GM19395 (cell line): ENCODE measurements around the gene TPCN1.
A peak's percentile ranks its signal among the peaks of the same experiment; 100 is the strongest.

Experiments used
- ATAC-seq: cut with Tn5 transposase; IDR thresholded peaks from one replicate; pipeline ENCODE4 v1.9.1; 2021; ENCODE audit warnings: mild to moderate bottlenecking, moderate library complexity; ENCODE audit not compliant: unreplicated experiment

TPCN1 gene

GRCh38 chr12:113222730-113223531, 1.7 kb downstream of the TPCN1 start:
- ATAC-seq: no peak

- no peak for ATAC-seq
Measured at GRCh38 chr12:113224955-113225354, 3.7 kb downstream of the TPCN1 start.

- ATAC-seq: no peak
Measured at GRCh38 chr12:113226696-113227568, 5.7 kb downstream of the TPCN1 start.

DNA sequence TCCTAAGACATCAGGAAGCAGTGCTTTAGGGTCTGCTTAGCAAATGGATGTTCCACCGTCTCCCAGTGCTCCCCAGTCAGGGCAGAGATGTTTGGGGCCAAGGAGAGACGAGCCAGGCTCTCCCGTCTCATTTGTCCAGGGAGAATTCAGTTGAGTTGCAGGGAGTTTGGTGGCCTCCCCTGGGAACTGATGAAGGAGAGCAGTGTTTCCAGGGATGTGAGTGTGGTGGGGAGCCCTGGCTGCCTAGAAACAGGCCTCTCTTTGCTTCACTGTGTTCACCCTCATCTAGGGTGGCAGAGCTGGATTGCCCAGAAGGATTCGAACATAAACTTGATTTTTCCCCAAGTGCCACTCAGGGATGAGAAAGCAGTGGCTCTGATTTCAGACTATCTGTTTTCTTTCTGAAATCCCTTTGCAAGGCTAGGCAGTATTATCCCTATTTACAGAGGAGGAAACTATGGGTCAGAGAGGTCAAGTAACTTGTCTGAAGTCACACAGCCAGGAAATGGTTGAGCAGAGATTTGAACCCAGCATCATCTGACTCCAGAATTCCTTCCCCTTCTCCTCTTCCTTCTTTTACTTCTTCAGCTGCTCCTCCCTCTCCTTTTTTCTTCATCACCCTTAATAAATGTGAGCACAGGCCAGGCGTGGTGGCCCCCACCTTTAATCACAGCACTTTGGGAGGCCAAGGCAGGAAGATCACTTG, 6.6 kb downstream of the TPCN1 start:
- no peak for ATAC-seq

DNA sequence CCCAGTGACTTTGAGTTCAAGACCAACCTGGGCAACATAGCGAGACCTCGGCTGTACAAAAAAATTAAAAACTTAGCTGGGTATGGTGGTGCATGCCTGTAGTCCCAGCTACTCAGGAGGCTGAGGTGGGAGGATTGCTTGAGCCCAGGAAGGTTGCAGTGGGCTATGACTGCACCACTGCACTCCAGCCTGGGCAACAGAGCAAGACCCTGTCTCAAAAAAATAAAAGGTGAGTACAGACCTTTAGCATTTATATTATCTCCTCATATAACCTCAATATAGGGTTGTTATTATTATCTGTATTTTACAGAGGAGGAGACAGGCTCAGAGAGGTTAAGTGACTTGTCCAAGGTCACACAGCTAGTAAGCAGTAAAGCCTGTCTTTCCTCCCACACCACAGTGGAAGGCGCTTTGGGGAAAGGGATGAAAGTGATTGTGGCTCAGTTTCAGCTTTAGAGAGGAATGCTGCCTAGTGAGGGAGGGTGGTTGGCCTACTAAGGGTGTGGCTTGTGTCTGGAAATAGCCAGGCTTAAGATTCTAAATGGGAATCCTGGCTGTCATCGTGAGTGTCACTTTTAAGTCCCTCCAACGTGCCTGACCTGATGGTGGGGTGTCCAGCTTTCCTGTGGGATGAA, 7.2 kb downstream of the TPCN1 start:
- no peak for ATAC-seq

DNA sequence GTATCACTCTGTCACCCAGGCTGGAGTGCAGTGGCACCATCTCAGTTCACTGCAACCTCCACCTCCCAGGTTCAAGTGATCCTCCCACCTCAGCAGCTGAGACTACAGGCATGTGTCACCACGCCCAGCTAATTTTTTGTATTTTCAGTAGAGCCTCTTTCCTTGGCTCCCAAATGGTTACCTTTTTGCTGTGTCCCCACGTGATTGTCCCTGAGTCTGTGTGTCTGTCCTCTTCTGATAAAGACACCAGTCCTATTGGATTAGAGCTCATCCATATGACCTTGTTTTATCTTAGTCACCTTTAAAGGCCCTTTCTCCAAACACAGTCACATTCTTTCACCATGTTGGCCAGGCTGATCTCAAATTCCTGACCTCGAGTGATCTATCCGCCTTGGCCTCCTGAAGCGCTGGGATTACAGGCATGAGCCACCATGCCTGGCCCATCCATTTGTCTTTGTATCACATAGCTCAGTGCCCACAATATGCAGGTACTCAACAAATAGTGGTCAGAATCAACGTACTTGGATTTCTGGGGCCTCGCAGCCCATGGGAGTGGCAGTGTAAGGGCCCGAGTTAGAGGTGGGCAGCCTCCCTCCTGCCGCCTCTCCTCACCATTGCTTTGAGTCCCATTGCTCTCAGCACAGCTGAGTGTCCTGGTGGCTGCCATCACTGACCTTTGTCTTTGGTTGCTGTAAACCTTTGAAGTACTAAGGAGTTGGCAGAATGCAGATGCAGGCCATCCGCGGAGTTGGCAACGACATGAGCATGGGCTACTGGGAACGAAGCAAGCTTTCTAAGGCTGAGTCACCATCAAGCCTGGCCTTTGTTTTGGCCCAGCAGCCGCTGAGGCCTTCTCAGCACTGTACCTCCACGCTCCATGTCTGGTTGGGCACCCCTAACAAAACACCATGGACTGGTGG, 9.3 kb downstream of the TPCN1 start:
- ATAC-seq: peak; percentile 13

DNA sequence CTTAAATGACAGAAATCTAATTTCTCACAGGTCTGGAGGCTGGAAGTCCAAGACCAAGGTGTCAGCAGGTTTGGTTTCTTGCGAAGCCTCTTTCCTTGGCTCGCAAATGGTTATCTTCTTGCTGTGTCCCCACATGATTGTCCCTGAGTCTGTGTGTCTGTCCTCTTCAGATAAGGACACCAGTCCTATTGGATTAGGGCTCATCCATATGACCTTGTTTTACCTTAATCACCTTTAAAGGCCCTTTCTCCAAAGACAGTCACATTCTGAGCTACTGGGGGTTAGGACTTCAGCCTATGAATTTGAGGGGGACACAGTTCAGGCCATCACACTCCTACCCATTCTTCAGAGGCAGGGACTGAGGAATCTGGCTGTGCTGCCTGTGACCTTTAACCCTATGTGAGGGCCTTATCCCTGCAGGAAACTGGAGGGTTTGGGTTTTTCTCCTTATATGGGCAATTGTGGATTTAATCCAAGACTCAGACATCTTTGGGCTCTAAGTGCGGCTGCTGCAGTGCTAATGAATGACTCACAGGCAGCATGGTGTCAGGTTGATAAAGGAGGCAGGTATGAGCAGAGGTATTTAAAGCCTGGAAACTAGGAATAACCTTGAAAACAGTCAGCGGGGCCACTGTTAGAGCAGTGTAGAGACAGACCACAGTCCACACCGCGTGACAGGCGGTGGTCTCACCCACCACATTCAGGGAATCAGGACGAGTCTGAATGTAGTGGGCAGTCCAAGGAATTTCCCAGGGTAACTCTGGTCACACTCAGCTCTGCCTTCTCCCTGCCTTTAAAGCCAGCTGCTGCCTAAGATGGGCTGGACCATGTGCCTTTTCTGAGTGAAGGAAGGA, 10.2 kb downstream of the TPCN1 start:
- ATAC-seq: no peak

DNA sequence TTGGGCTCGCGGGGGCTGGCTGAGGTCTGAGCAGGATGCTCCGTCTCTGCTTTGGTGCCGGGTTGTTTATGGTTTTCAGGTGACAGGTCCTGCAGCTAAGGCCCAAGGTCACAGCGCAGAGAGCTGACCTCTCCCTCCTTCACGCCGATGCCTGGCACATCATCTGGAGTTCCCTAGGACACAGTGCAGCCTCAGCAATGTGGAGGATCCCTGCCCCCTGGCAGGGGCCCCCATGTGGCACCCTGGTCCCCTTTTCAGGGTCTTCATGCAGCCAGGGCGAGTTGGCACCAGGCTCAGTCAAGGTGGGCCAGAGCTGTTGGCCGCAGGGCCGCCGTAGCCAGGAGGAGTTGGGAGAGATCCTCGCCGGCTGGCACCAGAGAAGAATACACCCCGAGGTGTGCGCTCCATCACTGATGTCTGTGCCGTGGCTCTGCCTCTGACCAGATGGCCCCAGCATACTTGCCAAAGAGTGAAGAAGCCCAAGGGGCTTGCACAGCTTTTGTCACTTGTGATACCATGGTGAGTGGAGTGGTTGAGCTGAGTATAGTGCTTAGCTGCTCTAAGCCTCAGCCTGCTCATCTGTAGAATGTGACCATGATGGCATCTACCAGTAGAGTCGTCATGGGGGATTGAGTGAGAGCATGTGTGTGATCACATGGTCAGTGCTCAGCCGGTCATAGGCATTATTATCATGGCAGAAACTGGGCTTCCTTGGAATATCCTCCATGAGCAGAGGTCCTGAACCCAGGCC, 11.0 kb downstream of the TPCN1 start:
- no peak for ATAC-seq

GRCh38 chr12:113232840-113233585, 11.7 kb downstream of the TPCN1 start:
- peak; percentile 65 for ATAC-seq

GRCh38 chr12:113233967-113234366, 12.7 kb downstream of the TPCN1 start:
- ATAC-seq: no peak

- no peak for ATAC-seq
Measured at GRCh38 chr12:113234483-113234882, 13.2 kb downstream of the TPCN1 start.

DNA sequence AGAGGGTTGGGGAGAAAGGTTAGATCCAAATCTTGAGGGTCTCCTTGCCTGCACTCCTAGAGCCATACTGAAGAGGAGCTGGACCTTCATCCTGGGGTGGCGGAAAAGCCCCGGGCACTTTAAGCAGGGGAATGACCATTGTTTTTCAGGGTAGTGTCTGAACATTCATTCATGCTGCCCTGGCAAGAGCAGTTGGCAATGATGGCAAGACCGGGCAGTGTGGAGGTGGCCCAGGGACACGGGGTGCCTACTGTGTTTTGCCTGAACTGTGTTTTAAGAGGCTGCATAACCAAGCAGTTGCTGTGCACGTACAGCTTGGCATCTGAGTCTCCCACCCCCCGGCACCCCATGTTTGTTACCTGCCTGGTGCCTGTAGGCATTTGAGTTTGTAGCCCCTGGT, 14.7 kb downstream of the TPCN1 start:
- ATAC-seq: no peak

- no peak for ATAC-seq
Measured at GRCh38 chr12:113236539-113237399, 15.5 kb downstream of the TPCN1 start.

DNA sequence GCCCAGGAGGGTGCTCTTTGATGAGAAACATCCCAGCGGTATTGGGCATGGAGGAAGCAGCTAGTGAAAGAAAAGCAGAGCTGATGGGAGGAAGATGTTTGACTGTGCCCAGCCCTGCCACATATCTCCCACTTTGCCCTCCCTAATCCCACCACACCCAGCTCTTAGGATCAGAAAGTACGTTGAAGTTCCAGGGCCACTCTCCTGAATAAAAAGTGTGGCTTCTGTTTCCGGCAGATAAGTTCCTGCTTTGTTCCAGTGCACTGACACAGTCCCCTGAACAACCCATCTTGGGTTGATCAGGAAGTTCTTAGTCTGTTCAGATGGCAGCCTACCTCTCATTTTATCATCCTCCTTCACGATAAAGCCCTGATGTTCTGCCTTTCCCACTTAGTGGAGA, 16.5 kb downstream of the TPCN1 start:
- no peak for ATAC-seq

DNA sequence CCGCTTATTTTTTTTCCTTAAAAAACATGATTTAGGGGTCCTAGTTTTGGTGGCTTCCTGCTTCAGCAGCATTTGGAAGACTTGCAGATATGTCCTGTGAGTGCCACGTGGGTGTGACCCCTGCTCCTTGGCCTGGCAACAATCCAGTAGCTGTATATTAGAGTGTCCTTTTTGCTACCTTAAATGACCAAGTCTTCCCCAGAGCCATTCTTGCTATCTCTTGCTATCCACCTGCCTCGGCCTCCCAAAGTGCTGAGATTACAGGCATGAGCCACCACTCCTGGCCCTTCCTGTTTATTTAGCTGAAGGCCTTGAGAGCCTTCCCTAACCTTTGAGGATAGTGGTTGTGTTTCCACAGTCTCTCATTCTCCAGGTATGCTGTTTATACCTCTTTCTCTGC, 17.0 kb downstream of the TPCN1 start:
- no peak for ATAC-seq

GRCh38 chr12:113239288-113239771, 18.1 kb downstream of the TPCN1 start:
- ATAC-seq: no peak
